Measurements from ENCODE around the gene CEP135.

The CEP135 gene

DNA sequence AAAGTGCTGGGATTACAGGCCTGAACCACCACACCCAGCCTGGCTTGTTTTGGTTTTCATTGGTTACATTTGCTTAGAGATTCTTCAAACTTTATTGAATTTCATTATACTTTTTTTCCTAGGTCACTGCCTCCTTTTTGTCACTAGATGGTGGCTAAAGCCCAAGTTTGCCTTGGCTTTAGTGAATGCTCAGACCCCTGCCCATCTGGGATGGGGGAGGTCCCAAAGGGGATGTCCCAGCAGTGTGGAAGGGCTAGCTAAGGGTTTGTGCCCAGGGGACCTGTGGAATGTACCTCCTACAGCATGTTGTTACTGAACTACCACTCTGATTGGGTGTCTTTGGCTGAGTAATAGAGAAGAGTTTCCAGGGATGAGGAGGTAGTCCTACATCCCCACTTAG, 58.4 kb downstream of the CEP135 start:
- ATAC-seq (ENCODE audit: low read depth) = no peak
- Histone ChIP-seq H3K36me3 (ENCODE audit: low read depth) (peaks cover 61% of the 10 kb centered on the region), H3K9me3 (ENCODE audit: severe bottlenecking) (peaks cover 2% of the 10 kb centered on the region), H3K27ac (ENCODE audit: poor library complexity, severe bottlenecking) (no peak overlapping the region), H3K4me1 (ENCODE audit: insufficient read depth, poor library complexity, severe bottlenecking) (peaks cover 4% of the 10 kb centered on the region), H3K4me3 (ENCODE audit: severe bottlenecking) (no peak overlapping the region), H3K27me3 (ENCODE audit: insufficient read depth, poor library complexity, severe bottlenecking) (no peaks in the 10 kb centered on the region)
- TF ChIP-seq, protein P1, sequence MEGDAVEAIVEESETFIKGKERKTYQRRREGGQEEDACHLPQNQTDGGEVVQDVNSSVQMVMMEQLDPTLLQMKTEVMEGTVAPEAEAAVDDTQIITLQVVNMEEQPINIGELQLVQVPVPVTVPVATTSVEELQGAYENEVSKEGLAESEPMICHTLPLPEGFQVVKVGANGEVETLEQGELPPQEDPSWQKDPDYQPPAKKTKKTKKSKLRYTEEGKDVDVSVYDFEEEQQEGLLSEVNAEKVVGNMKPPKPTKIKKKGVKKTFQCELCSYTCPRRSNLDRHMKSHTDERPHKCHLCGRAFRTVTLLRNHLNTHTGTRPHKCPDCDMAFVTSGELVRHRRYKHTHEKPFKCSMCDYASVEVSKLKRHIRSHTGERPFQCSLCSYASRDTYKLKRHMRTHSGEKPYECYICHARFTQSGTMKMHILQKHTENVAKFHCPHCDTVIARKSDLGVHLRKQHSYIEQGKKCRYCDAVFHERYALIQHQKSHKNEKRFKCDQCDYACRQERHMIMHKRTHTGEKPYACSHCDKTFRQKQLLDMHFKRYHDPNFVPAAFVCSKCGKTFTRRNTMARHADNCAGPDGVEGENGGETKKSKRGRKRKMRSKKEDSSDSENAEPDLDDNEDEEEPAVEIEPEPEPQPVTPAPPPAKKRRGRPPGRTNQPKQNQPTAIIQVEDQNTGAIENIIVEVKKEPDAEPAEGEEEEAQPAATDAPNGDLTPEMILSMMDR (IDR thresholded peaks at IDR 0.05; ENCODE audit: poor library complexity, severe bottlenecking) = no peak
- DNase-seq (ENCODE audit: low spot score) = no peak

DNA sequence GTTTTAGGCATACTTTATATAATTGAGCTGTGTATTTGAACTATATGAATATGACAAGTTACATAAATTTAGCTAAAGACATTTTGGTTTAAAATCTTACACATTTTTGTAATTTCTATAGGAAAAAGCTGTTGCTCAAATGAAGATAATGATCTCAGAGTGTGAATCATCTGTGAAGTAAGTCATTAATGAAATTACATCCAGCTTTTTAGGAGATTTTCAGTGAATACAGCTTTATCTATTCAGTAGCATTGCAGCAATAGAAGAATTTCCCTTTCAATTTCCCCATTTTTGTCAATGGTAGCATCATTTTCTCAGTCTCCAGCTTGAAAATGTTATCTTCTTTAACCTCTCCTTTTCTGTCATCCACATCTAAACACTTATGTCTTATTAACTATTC, 59.5 kb downstream of the CEP135 start:
- H3K27ac ChIP-seq (ENCODE audit: poor library complexity, severe bottlenecking) = no peak overlapping the region
- TF ChIP-seq, protein P1 (IDR thresholded peaks at IDR 0.05; ENCODE audit: poor library complexity, severe bottlenecking) = no peak
- no peak for DNase-seq (ENCODE audit: low spot score)
- H3K4me3 ChIP-seq (ENCODE audit: severe bottlenecking) = no peak overlapping the region
- no peaks in the 10 kb centered on the region for H3K27me3 ChIP-seq (ENCODE audit: insufficient read depth, poor library complexity, severe bottlenecking)
- peaks cover 4% of the 10 kb centered on the region for H3K4me1 ChIP-seq (ENCODE audit: insufficient read depth, poor library complexity, severe bottlenecking)
- peaks cover 71% of the 10 kb centered on the region for H3K36me3 ChIP-seq (ENCODE audit: low read depth)
- peaks cover 2% of the 10 kb centered on the region for H3K9me3 ChIP-seq (ENCODE audit: severe bottlenecking)
- no peak for ATAC-seq (ENCODE audit: low read depth)

DNA sequence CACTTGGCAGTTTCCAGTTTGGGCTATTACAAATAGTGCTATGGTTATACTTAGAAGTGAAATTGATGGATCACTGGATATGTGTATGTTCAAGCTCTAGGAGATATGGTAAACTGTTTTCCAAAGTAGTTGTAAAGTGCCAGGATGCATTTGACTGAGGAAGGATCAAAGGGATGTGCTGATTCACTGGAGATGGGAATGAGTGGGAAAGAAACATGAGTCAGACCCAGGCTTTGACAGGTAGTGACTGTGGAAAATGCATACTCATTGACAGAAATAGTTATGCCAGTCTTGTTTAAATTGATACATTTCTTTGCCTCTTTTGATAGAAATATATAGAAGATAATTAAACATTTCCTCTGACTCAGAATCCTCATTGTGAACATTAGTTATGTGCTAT, 77.9 kb downstream of the CEP135 start:
- H3K36me3 ChIP-seq (ENCODE audit: low read depth) = peaks cover 55% of the 10 kb centered on the region
- TF ChIP-seq, protein P1 (IDR thresholded peaks at IDR 0.05; ENCODE audit: poor library complexity, severe bottlenecking) = no peak
- no peaks in the 10 kb centered on the region for H3K27me3 ChIP-seq (ENCODE audit: insufficient read depth, poor library complexity, severe bottlenecking)
- no peaks in the 10 kb centered on the region for H3K4me1 ChIP-seq (ENCODE audit: insufficient read depth, poor library complexity, severe bottlenecking)
- no peak overlapping the region for H3K27ac ChIP-seq (ENCODE audit: poor library complexity, severe bottlenecking)
- ATAC-seq (ENCODE audit: low read depth) = peak; percentile 61; the same call in 2 of the 3 replicates
- no peaks in the 10 kb centered on the region for H3K9me3 ChIP-seq (ENCODE audit: severe bottlenecking)
- no peak overlapping the region for H3K4me3 ChIP-seq (ENCODE audit: severe bottlenecking)
- no peak for DNase-seq (ENCODE audit: low spot score)

DNA sequence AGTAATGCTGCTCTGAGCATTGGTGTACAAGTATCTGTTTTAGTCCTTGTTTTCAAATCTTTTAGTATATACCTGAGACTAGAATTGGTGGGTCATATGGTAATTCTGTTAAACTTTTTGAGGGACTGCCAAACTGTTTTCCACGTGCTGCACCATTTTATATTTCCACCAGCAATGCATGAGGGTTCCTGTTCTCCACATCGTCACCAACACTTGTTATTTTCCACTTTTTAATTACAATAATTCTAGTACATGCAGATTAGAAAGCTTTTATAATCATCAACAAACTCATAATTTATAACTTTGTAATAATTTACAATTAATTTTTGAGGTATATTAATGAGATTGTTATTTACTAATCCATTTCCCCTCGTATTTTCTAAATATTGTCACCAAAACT, 79.4 kb downstream of the CEP135 start:
- no peak overlapping the region for H3K27ac ChIP-seq (ENCODE audit: poor library complexity, severe bottlenecking)
- DNase-seq (ENCODE audit: low spot score) (no peak), ATAC-seq (ENCODE audit: low read depth) (no peak)
- peaks cover 58% of the 10 kb centered on the region for H3K36me3 ChIP-seq (ENCODE audit: low read depth)
- H3K27me3 ChIP-seq (ENCODE audit: insufficient read depth, poor library complexity, severe bottlenecking) = no peaks in the 10 kb centered on the region
- H3K4me3 ChIP-seq (ENCODE audit: severe bottlenecking) = no peak overlapping the region
- TF ChIP-seq, protein P1 (IDR thresholded peaks at IDR 0.05; ENCODE audit: poor library complexity, severe bottlenecking) = no peak
- H3K9me3 ChIP-seq (ENCODE audit: severe bottlenecking) = no peaks in the 10 kb centered on the region
- no peaks in the 10 kb centered on the region for H3K4me1 ChIP-seq (ENCODE audit: insufficient read depth, poor library complexity, severe bottlenecking)

DNA sequence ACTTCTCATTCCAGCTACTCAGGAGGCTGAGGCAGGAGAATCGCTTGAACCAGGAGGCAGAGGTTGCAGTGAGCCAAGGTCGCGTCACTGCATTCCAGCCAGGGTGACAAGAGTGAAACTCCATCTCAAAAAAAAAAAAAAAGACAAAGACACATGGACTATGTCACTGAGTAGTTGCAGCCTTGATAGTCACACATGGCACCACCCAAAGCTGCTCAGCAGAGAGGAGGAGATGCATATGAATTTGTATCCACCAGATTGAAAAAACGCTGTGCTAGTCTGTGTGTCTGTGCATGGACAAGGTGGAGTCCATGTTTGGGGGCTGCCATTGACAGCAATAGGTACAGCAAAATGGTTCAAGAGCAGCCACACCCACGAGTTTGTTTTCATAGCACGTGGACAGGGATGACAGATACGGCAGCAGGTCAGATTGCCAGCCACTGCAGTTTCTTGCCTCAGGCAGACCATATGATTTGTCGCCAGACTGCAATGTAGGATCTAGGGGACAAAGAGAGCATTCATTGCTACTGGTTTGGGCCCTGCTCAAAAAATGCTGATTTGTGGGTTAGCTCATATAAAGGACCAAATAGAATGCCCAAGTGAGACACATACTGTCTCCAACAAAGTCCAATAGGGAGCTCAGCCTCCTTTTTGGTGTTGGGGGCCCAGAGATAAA, 89.9 kb downstream of the CEP135 start:
- no peak for ATAC-seq (ENCODE audit: low read depth)
- no peak for DNase-seq (ENCODE audit: low spot score)
- TF ChIP-seq, protein P1 (IDR thresholded peaks at IDR 0.05; ENCODE audit: poor library complexity, severe bottlenecking) = no peak
- Histone ChIP-seq H3K27me3 (ENCODE audit: insufficient read depth, poor library complexity, severe bottlenecking) (peaks cover 14% of the 10 kb centered on the region), H3K27ac (ENCODE audit: poor library complexity, severe bottlenecking) (no peak overlapping the region), H3K4me3 (ENCODE audit: severe bottlenecking) (no peak overlapping the region), H3K36me3 (ENCODE audit: low read depth) (no peaks in the 10 kb centered on the region), H3K4me1 (ENCODE audit: insufficient read depth, poor library complexity, severe bottlenecking) (no peaks in the 10 kb centered on the region), H3K9me3 (ENCODE audit: severe bottlenecking) (no peaks in the 10 kb centered on the region)
